Measurements from ENCODE around the gene SLC22A1. TPM values are rescaled to one million over a fixed set of nuclear protein-coding genes. Genes with fewer than 3 reads are reported as not detected.
A peak's percentile ranks its signal among the peaks of the same experiment; 100 is the strongest.

Gene SLC22A1
- total and polyA plus RNA-seq, 2 of the 8 experiments (the other 6 are each of a cell fraction or from before 2014, with no cell fraction given), result 0.12 to 0.45 TPM

- peak overlapping the region; percentile 74; the same call in 1 of the 2 replicates for H2BK15ac ChIP-seq (ENCODE audit: low read length)
- DNase-seq (ENCODE audit: low read depth in 1 of 2, low spot score in 2 of 2), result no peak
- no peak overlapping the region for H3K56ac ChIP-seq (replicated peaks; ENCODE audit: insufficient read length, low read depth, low read length)
- H3K4me2 ChIP-seq (ENCODE audit: insufficient read depth in 1 of 2, low read depth in 2 of 2, low read length in 2 of 2), result no peak overlapping the region
- no peak overlapping the region for H3K4ac ChIP-seq (replicated peaks; ENCODE audit: insufficient read length, low read depth, low read length)
- no peaks in the 10 kb centered on the region for H4K20me1 ChIP-seq (replicated peaks in 1 of 2; ENCODE audit: control insufficient read depth in 1 of 2, insufficient read depth in 2 of 2, low read length in 2 of 2)
- peak overlapping the region; percentile 9; the same call in 1 of the 2 replicates for H2BK5ac ChIP-seq (ENCODE audit: low read depth, low read length)
- H3K79me1 ChIP-seq (ENCODE audit: low read depth, low read length), result no peaks in the 10 kb centered on the region
- H3K36me3 ChIP-seq (ENCODE audit: control insufficient read depth in 2 of 4, insufficient read depth in 4 of 4, low read length in 3 of 4), result no peaks in the 10 kb centered on the region
- H2BK120ac ChIP-seq (replicated peaks; ENCODE audit: low read depth, low read length), result no peak overlapping the region
- H4K8ac ChIP-seq (ENCODE audit: extremely low read depth, insufficient read depth, low read length), result no peak overlapping the region
- peak overlapping the region; percentile 65; the same call in 1 of the 2 replicates for H2BK12ac ChIP-seq (ENCODE audit: low read depth, low read length)
- ChIA-PET POLR2A (ENCODE audit: partially characterized antibody) (no interaction called here), CTCF (ENCODE audit: partially characterized antibody) (interaction anchor here (1.7 to 2.6 kb wide), 2 partner anchors 19 to 295 kb away, joined by 6 to 8 read pairs; no protein-coding TSS in a partner anchor)
- 0 out of 2 replicates have a peak overlapping the region, but pooled peaks have one; percentile 61 for H2AFZ ChIP-seq (ENCODE audit: low read length)
- no peak overlapping the region for H3K27ac ChIP-seq (ENCODE audit: low read depth, low read length)
- no peak overlapping the region for H4K5ac ChIP-seq (ENCODE audit: insufficient read length, low read depth, low read length)
- H3K18ac ChIP-seq (ENCODE audit: extremely low read depth, low read length), result no peak overlapping the region
- no peaks in the 10 kb centered on the region for H3K9me3 ChIP-seq (ENCODE audit: insufficient read depth in 2 of 2, low read depth in 1 of 2, low read length in 1 of 2)
- no peak overlapping the region for H3K14ac ChIP-seq (ENCODE audit: insufficient read length)
- no peaks in the 10 kb centered on the region for H3K27me3 ChIP-seq (replicated peaks in 1 of 4; ENCODE audit: control insufficient read depth in 3 of 4, extremely low read depth in 1 of 4, insufficient read depth in 3 of 4, low read length in 3 of 4)
- H3K4me1 ChIP-seq (replicated peaks in 1 of 4; ENCODE audit: control insufficient read depth in 3 of 4, insufficient read depth in 4 of 4, low read length in 3 of 4), result peaks cover 0 to 6% (median 3%) of the 10 kb centered on the region in 4 experiments; a peak in 5 of 7 replicates
- peak overlapping the region; percentile 8 for H4K91ac ChIP-seq (replicated peaks; ENCODE audit: insufficient read length, low read length)
- no peaks in the 10 kb centered on the region for H3K23me2 ChIP-seq (ENCODE audit: low read depth, low read length)
- TF ChIP-seq BRCA1 (IDR thresholded peaks at IDR 0.05; ENCODE audit: low read depth, low read length) (no peak), RXRA (IDR thresholded peaks at IDR 0.05; ENCODE audit: insufficient read depth, low read depth, low read length) (no peak), ASH2L (IDR thresholded peaks at IDR 0.05; ENCODE audit: low read length) (no peak), EGR1 (IDR thresholded peaks at IDR 0.05; ENCODE audit: borderline replicate concordance, low read depth, low read length) (no peak), SUZ12 (IDR thresholded peaks at IDR 0.05; ENCODE audit: low read length) (no peak), BCL11A (IDR thresholded peaks at IDR 0.05; ENCODE audit: low read depth in 2 of 2, low read length in 2 of 2) (no peak), KDM5A (IDR thresholded peaks at IDR 0.05; ENCODE audit: low read length) (no peak), SIX5 (IDR thresholded peaks at IDR 0.05; ENCODE audit: low read depth, low read length) (no peak), SAP30 (IDR thresholded peaks at IDR 0.05; ENCODE audit: insufficient read depth, insufficient replicate concordance, low read length) (no peak), RAD21 (IDR thresholded peaks at IDR 0.05 in 1 of 2, conservative IDR thresholded peaks at IDR 0.05 in 1 of 2; ENCODE audit: low read depth in 2 of 2, low read length in 2 of 2) (no peak), MAFK (IDR thresholded peaks at IDR 0.05; ENCODE audit: low read depth, low read length) (no peak), SP4 (IDR thresholded peaks at IDR 0.05; ENCODE audit: low read length) (no peak), KDM1A (IDR thresholded peaks at IDR 0.05; ENCODE audit: borderline replicate concordance, low read length) (no peak), NRF1 (IDR thresholded peaks at IDR 0.05; ENCODE audit: low read depth, low read length) (no peak)
- no peak overlapping the region for H3K9ac ChIP-seq (replicated peaks in 1 of 4; ENCODE audit: extremely low read depth in 1 of 4, low read depth in 3 of 4, low read length in 3 of 4)
- H3K23ac ChIP-seq (ENCODE audit: insufficient read length), result no peak overlapping the region
- no peaks in the 10 kb centered on the region for H3K79me2 ChIP-seq (ENCODE audit: control insufficient read depth in 1 of 2, insufficient read depth in 2 of 2, low read length in 2 of 2)
- no peak for FAIRE-seq
- H3K4me3 ChIP-seq (ENCODE audit: extremely low read depth in 1 of 4, insufficient read depth in 2 of 4, low read depth in 3 of 4, low read length in 4 of 4), result no peak overlapping the region
- H2BK20ac ChIP-seq (ENCODE audit: low read length), result 0 out of 2 replicates have a peak overlapping the region, but pooled peaks have one; percentile 55
- 84% methylated on average over 6 of the region's 6 CpGs; no CpG with 5 or more reads in 1 of the 2 experiments for WGBS, 2 experiments (ENCODE audit: extremely low coverage in 1 of 2, insufficient coverage in 1 of 2, insufficient read length in 1 of 2, insufficient replicate concordance in 2 of 2, low coverage in 1 of 2, low lambda C conversion rate in 2 of 2, missing lambda C conversion rate in 1 of 2)
- no peak overlapping the region for H2AK5ac ChIP-seq (ENCODE audit: low read depth, low read length)
These were observed 38.8 kb downstream of the SLC22A1 start for GRCh38 chr6:160160450-160160849.
